SIG-M5 (cell line): ENCODE measurements around the gene BMAL1.

ENCODE experiments used
- DNase-seq: peaks from one replicate; lab custom pipeline; 2025; lab: John Stamatoyannopoulos, UW

BMAL1 gene

DNA sequence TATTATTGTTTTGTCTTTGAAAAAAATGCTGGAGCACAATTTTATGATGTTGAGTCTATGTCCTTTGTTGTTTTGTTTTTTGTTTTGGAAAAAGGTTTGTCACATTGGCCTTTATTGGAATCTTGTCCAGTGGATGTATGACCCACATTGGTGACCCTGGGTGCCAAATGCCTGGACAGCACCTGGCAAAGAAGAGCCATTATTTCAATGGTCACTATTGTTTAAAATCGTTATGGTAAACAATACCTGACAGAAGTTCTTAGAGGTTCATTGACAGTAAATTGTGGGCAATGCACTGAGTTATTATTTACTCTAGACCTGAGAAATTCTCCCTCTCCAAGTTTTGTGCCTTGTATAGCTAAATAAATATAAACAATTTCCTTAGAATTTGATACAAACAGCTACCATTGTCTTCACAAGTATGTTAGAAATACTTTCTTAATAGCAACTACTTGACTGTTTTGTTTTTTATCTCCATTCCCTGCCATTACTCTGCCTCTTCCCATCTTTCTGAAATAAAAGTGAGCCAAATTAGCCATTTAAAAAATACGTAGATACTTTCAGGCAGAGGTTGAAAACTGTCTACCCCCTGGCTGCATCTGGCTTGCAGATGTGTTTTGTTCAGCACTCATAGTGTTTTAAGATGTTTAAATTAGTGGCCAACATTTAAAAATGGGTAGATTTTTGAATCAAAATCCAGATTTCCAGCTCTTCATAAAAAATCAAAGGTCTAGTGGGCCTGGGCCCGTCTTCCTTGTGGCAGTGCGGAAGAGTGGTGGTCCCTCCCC is 39.9 kb downstream of the BMAL1 start:
- no peak for DNase-seq

DNA sequence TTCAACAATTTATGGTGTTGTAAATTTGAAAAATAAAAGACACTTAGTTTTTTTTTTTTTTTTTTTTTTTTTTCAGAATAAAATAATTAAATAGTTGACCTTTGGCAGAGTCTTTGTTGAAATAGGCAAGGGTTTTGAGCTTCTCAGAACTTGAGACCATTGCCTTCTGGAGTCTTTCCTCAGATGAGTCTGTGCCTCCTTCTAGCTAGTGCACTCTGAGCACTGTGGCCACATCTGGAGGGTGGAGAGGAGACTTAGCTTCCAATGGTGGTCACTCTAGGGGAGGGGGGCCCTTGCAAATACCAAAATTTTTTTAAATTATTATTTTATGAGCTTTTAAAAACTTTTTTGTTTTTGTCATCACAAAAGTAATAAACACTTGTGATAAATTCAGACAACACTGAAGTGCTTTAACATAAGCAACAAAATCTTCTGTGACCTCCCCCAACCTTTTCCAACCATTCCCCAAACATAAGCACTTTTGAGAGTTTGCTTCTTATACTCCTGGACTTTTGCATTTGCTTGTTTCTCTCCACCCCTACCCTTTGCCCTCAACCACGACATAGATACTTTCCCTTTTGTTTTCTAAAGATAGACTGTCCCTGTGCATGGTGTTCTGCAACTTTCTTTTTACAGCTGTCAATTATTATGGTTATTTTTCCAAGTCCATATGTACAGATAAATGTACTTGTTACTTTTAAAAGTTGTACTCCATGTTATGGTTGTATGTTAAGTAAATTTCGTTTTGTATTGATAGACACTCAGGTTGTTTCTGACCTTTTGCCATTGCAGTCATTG is 41.1 kb downstream of the BMAL1 start:
- DNase-seq: no peak

DNA sequence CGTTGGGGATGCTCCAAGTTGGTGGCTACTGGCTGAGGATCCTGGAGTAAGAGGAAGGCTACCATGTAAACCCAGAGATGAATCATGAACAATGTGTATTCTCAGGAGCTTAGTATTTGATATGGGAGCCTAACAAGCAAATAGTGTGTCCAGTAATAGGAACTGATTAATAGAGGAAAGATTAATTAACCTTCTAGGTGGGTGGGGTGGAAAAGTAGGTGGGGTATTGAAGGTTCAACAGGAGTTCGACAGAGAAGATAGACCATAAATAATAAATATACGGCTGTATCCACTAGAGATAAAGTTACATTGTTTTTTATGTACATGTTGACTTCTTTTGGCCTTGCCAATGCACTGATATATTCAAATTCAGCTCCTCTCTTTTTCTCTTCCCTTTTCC is 43.1 kb downstream of the BMAL1 start:
- no peak for DNase-seq

DNA sequence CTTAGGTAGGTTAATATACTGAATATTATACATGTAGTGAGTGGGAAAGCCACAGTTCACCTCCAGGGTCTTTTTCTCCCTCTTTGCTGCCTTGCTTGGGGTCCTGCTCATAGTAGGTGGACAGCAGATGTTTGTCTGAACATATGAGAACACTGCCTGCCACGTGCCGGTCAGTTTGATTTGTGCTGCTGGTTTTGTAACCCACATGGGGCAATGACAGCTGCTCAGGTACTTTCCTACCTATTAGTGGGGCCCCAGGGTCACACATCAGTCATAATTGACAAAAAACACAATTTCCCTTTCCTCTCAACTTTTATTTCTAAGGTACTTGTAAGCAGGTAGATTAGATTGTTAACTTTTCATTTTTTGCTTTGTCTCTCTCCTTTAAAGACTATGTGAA is 43.8 kb downstream of the BMAL1 start:
- DNase-seq: no peak

DNA sequence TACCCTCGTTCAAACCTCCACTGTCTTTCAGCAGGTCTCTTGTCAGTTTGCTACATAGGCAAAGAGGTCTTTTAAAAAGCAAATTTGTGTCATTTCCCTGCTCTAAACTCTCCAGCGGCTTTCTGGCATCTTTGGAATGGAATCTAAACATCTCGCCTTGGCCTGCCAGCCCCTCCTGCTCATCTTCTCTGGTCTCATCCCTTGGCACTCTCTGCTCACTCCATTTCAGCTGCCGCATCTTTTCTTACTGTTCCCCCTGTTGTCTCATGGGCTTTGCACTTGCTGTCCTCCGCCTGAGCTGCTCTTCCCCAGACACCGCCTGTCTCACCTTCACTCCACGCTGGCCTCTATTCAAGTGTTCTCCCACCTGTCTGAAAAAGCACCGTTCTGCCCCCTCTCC is 46.6 kb downstream of the BMAL1 start:
- no peak for DNase-seq

DNA sequence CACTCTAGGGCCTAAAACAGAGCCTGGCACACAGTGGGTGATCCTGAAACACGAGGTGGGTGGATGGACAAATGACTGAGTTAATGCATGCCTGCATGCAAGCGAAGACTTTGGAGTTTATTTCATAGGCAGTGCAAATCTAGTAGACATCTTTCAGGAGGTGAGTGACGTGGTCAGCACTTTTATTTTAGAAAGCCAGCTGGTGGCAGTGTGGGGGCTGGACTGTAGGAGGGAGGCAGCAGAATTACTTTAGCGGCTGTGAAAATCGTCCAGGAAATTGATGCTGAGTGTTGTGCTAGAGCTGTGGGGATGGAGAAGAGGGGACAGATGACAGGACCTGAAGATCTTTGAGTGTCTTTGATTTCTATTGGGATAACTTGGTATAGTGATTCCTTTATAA is 47.1 kb downstream of the BMAL1 start:
- DNase-seq: no peak

DNA sequence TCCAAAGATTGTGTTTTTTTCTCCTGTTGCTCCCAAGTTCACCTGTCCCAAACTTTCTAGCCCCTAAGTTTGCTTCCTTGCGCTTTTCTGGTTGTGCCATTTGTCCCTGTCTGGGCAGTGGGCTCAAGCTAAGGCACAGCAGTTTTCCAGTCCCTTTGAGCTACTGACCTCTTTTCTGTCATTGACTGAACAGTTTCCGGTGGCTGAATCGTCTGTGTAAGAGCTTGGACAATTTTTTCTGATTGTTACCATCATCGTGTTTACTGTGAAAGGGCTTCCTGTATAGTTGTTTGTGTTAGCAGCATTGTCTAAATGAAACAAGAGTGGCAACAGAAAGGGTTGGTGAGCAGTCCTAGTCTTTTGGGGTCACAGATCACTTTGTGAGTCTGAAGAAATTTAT is 49.8 kb downstream of the BMAL1 start:
- no peak for DNase-seq

DNA sequence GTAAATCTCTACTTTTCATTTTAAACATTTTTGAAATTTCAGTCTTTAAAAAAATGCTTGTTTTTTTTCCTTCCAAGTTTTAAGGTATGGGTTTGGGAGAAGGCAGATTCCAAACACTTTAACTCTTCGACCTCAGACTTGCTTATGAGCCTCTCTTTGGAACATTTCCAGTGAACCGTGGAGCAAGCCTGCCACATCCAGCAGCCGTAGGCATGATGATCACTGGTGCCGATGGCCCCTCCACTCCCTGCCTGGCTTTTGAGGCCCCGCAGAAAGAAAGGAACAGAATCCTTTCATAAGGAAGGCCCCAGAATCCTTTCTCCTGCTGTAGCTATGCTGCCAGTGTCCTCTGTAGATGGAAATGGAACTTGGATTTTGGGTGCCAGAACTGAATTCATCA is 50.7 kb downstream of the BMAL1 start:
- no peak for DNase-seq

DNA sequence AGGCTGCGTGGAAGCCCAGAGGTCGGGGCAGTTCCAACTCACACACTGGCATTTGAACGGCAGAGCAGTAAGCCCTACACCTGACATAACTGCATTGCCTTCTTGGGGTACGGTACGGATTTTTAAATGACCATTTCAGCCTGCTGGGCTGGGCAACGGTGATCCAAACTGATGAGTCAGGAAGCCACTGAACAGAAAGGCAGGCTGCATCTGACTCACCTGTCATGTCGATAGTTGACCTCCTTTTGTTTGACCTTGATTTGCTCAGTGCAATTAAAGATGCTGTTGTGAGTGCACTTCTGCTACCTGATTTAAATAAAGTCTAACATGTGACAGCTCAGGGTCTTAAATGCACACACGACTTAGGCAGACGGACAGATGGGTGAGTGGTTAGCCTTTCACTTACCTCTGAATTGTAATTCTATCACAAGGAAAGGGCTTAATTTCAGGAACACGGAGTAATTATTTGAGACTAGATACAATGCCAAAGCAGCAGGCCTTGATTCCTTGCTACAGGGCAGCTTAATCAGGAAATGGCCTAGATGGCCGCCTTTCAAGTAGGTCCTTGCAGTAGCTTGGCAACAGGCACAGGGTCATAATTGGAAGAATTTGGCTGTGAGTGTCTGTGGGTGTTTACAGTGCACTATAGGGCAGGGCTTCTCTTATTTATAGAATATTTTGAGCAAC is 52.2 kb downstream of the BMAL1 start:
- DNase-seq: no peak

DNA sequence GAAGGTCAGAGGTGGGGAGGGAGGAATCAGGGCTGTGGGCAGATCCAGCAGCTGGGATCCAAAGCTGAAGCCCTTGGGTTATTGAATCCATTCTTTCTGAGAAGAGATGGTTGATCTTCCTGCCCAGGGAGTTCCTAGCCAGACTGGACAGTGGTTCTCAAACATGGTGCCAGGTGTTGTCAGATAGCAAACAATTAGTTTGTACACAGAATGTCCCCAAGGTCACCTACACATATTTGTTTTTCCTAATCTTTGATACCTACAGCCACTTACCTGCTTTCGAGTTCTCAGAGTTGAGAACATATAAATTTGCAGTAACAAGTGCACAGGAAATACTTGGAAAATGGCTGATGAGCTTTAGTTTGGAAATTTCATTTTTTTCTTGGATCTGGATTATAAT is 54.5 kb downstream of the BMAL1 start:
- DNase-seq: no peak

DNA sequence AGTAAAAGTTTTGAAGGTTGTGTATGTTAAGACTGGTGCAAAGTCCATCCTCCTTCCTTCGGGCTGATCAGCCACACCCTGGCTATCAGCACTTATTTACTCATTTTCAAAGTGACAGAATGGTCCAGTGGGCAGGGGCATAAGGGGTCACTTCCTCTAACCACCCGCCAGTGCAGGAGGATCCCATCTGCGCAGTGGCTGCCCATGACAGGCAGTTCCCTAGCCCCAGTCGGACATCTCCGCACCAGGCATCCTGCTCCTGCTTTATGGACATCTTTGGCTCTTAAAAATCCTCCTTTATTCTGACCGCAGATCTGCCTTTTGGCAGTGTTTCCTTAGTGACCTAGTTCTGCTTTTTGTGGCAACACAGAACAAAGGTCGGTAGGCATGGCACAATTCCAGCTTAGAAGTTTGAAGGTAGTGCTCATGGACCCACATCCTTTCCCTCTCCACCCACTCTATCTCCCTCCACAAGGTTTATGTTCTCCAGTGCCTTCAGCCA is 55.9 kb downstream of the BMAL1 start:
- no peak for DNase-seq

DNA sequence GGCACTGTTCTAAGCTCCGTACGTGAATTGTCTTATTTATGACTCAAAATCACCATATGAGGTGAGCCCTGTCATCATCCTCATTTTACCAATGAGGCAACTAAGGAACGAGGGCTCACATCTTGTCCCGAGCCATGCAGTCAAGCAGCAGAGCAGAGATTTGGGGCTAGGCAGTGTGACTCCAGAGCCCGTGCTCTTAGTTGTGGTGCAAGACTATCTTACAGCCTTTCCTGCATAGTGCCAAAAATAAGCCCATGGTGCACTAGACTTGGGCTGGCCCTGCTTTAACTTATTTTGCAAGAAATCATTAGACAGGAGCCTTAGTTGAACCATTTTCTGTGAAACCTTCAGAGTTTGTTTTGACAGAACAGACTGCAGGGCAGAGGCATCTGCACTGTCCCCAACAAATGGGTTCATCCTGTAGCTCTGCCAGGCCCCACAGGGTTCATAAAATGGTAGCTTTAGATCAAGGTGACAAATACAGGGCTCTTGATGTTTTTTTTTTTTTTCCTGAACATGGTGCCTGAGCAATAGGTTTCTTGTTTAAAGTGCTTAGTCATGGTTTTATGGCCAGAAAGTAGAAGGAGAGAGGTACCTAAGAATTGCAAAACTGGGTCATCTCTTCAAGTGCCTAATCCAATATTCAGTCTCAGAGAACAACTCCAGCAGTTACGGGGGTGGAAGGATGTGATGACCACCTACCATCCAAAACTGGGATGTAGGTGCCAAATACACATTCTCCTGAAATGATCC is 56.6 kb downstream of the BMAL1 start:
- DNase-seq: no peak

DNA sequence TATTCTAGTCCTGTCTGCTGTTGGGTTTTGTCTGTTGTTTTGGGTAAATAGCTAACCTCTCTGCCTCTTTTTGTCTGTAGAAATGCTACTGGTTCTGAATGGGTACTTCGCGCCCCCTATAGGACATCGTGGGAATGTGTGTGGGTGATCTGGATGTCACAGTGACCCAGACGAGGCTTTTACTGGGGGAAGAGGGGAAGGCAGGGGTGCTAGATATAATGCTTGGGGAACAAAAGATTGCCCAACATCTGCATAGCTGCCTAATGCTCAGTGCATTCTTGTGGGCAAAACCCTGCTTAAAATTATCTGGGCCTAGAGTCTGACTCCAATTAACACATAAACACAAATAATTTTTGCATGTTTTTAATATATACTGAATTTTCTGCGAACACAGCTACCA is 57.7 kb downstream of the BMAL1 start:
- DNase-seq: peak; percentile 3

DNA sequence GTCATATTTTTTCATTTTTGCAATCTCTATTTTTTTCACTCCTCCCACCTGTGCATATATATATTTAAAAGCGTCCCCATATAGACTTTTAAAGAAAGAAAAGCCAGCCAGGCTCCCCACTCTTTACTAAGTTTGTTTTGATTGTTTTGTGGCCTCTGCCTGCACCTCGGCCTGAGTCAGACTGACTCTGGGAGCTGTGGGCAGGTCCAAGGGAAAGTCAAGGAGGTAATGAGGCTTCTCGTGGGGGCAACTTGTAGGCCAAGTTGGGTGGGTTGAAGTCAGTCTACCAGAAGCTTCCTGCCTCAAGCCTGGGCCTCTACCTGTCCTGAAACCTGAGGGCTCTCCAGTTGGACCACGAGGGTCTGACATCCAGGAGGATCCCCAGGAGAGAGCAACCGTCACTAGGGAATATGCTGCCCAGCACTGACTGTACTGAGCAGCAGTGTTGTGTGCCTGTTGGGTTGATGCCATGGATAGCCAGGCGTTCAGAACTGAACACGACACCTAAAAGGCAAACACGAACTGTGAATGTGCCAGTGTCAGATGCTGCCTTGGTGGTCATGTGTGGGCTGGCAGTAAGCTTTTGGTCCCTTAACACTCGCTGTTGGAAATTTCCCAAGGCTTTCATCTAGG is 58.8 kb downstream of the BMAL1 start:
- DNase-seq: no peak

DNA sequence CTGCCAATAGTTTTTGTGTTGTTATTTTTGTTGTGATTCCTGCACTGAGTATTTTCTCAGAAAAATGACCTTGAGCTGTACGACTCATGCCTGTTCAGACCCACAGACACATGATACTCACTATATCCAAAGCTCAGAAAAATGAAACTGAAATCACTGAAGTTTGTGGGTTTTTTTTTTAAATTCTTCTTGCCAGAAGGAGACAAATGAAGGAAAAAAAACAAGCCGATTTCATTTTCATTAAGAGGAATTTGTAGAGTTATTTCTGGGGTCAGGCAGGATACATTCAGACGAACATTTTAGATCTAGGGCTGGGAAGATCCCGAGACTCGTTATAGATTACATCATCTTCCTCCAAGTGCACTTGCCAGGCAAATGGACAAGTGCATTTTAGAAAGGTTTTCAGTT is 60.4 kb downstream of the BMAL1 start:
- no peak for DNase-seq

DNA sequence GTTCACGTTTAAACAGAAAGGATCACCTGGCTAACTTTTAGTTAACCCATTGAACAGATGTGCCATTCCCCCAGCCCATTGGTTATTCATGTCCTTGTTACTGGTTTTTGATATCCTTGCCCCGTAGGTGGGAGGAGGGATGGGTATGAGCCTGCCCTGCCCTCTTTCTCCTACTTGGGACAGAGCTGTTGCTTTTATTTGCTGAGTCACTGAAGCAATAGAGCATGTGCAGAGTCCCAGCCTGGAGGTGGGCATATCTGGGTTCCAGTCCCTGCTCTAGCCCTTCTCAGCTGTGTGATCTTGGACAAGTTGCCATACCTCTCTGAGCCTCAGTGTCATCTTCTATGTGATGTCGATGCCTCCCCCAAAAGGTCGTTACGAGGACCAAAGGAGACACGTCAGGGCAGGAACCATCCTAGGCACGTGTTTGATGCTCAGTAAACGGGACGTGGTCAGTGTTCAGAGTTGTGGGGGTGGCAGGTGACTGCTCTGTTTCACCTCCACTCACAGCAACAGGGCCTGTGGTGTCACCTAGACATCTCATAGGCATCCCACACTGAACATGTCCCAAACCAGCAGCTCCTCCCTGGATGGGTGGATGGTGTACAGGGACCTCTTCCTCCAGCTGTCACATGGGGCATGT is 61.0 kb downstream of the BMAL1 start:
- DNase-seq: no peak

DNA sequence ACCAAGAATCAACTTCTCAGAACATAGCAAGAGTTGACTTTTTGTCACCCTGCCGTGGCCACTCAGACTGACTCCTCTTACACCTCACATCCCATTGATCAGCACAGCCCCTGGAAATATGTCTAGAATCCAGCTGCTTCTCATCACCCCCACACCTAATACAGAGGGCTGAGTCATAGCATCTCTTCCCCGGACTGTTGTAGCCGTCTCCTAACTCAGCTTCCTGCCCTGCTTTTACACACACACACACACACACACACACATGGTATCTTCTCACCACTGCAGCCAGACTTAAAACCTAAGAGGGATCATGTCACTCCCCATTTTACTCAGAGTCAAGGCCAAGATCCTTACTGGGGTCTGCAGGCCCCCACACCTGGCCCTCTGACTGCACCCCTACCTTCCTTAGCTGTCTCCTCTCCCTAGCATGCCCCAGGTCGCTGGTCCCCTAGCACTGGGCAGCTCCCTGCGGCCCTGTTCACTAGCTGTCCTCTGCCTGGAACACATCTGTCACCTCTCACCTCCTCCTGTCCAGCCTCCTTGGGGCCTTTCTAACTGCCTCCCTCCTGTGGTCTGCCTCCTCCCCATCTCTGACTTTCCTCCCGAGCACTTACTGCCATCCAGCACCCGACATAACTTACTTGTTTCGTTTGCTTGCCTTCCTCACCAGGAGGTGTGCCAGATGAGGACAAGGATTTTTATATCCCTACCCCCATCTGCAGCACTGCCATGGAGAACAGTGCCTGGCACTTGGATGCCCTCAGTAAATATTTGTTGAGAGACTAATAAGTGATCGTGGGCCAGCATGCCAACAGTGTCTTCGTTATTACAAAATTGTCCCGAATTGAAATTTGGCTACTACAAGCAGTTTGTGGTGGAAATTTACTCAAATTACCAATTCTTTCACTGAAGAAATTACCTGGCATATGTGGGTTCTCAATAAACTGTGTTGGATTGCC is 61.9 kb downstream of the BMAL1 start:
- no peak for DNase-seq

DNA sequence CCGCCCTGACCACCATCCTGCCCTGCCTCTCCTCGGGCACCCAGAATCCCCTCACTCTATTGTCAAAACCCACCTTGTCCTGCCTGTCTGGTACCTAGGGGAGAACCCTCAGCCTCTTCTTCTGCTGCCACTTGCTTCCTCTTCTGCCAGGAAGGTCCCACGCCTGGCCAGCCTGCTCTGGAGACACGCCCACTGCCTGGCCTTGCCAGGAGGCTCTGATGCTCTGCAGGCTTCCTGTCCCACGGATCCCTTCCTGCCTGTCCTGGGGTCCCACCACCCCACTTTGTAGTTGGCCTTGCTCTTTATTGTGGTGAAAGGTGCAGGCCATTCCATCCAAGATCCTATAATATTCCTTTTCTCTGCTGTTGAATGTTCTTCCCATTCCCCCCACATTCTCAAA is 63.4 kb downstream of the BMAL1 start:
- no peak for DNase-seq

DNA sequence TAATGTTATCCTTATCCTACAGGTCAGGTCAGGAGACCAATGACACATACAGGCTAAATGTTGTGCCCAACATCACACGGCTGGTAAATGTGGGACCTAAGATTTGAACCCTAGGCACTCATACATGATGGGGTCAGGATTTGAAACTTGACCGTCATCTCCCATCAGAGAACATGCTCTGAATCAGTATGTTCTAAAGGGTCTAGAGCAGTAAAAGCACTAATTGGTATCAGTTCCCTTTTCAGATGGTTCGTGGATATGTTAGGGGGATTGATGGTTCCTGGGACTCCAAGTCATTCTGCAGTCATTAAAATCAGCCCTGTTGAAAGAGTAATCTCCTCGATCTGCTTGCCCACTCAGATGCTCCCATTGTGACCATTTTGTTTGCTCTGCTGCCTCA is 65.5 kb downstream of the BMAL1 start:
- DNase-seq: no peak
